ENCODE measurements around the gene TIFAB.
A peak's percentile ranks its signal among the peaks of the same experiment; 100 is the strongest.

The TIFAB gene

GRCh38 chr5:135458921-135459331 is 6.8 kb upstream of the TIFAB start:
- no peak for TF ChIP-seq CTCF (IDR thresholded peaks at IDR 0.05; ENCODE audit: insufficient read depth, low read depth, low read length, missing control alignments)
- no peak overlapping the region for H3K4me3 ChIP-seq (ENCODE audit: low read length)
- DNase-seq (ENCODE audit: low read depth), result peak; percentile 45

- DNase-seq (ENCODE audit: low read depth), result no peak
- TF ChIP-seq CTCF (IDR thresholded peaks at IDR 0.05; ENCODE audit: insufficient read depth, low read depth, low read length, missing control alignments), result no peak
- H3K4me3 ChIP-seq (ENCODE audit: low read length), result no peak overlapping the region
These were observed 6.2 kb upstream of the TIFAB start for GRCh38 chr5:135458356-135458755.

- TF ChIP-seq CTCF (IDR thresholded peaks at IDR 0.05; ENCODE audit: insufficient read depth, low read depth, low read length, missing control alignments), result peak; percentile 91
- no peak overlapping the region for H3K4me3 ChIP-seq (ENCODE audit: low read length)
- peak; percentile 72 for DNase-seq (ENCODE audit: low read depth)
These were observed 5.4 kb upstream of the TIFAB start for GRCh38 chr5:135457424-135458071.

GRCh38 chr5:135456238-135457099 is 4.3 kb upstream of the TIFAB start:
- TF ChIP-seq CTCF (IDR thresholded peaks at IDR 0.05; ENCODE audit: insufficient read depth, low read depth, low read length, missing control alignments), result no peak
- peak; percentile 86 for DNase-seq (ENCODE audit: low read depth)
- no peak overlapping the region for H3K4me3 ChIP-seq (ENCODE audit: low read length)

- TF ChIP-seq CTCF (IDR thresholded peaks at IDR 0.05; ENCODE audit: insufficient read depth, low read depth, low read length, missing control alignments), result no peak
- no peak overlapping the region for H3K4me3 ChIP-seq (ENCODE audit: low read length)
- no peak for DNase-seq (ENCODE audit: low read depth)
These were observed 3.7 kb upstream of the TIFAB start for GRCh38 chr5:135455876-135456237.

GRCh38 chr5:135454946-135455345 is 2.8 kb upstream of the TIFAB start:
- no peak for TF ChIP-seq CTCF (IDR thresholded peaks at IDR 0.05; ENCODE audit: insufficient read depth, low read depth, low read length, missing control alignments)
- H3K4me3 ChIP-seq (ENCODE audit: low read length), result no peak overlapping the region
- DNase-seq (ENCODE audit: low read depth), result no peak
